Vagina (tissue), 2 donors: ENCODE measurements around the gene ERLIN1.

Source experiments
- POLR2A ChIP-seq, 2 donors: fragments of 450-650 bp; IDR thresholded peaks; one replicate each; pipeline ENCODE4 v1.6.1; 2017; ENCODE audit warnings: antibody characterized with exemption in 2 of 2, mild to moderate bottlenecking in 2 of 2, moderate library complexity in 2 of 2
- POLR2AphosphoS5 ChIP-seq, 2 donors: sonication (generic); formaldehyde crosslinking; IDR thresholded peaks; one replicate each; pipeline ENCODE4 v1.9.0; 2017; ENCODE audit warnings: antibody characterized with exemption in 2 of 2, mild to moderate bottlenecking in 2 of 2, low read depth in 1 of 2; ENCODE audit not compliant: insufficient read depth in 1 of 2
- TF ChIP-seq, protein P1 (sequence below), 3 experiments: fragments of 450-650 bp in 2 of 3; fragments of 200-600 bp in 1 of 3; sonication (generic) in 1 of 3; IDR thresholded peaks; one replicate each; pipeline ENCODE4 v1.5.1; 2017 to 2019; ENCODE audit warnings: antibody characterized with exemption in 3 of 3, mild to moderate bottlenecking in 2 of 3, moderate library complexity in 2 of 3

DNA sequence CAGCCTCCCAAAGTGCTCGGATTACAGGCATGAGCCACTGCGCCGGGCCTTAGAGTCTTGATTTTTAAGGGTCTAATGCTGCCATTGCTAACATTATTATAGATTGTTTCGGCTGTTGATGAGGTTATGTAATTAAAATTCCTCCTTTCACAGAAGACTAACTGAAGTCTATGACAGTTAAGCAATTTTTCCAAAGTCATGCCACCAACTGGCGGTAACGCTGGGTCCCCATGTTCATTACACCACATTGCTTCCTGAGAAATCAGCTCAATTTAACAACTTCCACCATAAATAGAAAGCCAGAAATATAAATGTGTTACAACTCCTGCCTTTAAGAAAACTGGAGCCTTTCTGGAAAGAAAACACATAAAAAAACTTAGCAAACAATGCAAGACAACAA, 3.5 kb downstream of the ERLIN1 start:
- TF ChIP-seq, protein P1, sequence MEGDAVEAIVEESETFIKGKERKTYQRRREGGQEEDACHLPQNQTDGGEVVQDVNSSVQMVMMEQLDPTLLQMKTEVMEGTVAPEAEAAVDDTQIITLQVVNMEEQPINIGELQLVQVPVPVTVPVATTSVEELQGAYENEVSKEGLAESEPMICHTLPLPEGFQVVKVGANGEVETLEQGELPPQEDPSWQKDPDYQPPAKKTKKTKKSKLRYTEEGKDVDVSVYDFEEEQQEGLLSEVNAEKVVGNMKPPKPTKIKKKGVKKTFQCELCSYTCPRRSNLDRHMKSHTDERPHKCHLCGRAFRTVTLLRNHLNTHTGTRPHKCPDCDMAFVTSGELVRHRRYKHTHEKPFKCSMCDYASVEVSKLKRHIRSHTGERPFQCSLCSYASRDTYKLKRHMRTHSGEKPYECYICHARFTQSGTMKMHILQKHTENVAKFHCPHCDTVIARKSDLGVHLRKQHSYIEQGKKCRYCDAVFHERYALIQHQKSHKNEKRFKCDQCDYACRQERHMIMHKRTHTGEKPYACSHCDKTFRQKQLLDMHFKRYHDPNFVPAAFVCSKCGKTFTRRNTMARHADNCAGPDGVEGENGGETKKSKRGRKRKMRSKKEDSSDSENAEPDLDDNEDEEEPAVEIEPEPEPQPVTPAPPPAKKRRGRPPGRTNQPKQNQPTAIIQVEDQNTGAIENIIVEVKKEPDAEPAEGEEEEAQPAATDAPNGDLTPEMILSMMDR (IDR thresholded peaks at IDR 0.05) = no peak
- TF ChIP-seq POLR2AphosphoS5 (IDR thresholded peaks at IDR 0.05; ENCODE audit: insufficient read depth in 1 of 2, low read depth in 1 of 2) (no peak), POLR2A (IDR thresholded peaks at IDR 0.05) (no peak)
